PC-9 (cell line): ENCODE measurements around the gene GREM1. TPM values are rescaled to one million over a fixed set of nuclear protein-coding genes. Genes with fewer than 3 reads are reported as not detected.

ENCODE experiments used
- BruUV-seq: library from RNA; stranded (reverse); fragments of 400-500 nt; replicated peaks from 2 replicates; lab custom pipeline; 2021; lab: Mats Ljungman, UMichigan
- CTCF ChIA-PET: fragments of 300-600 bp; sonication (Branson Sonifier 250); formaldehyde crosslinking; loops from one replicate; lab custom pipeline; 2022; ENCODE audit warnings: antibody characterized with exemption; lab: Charles Lee
- POLR2A ChIA-PET: fragments of 300-600 bp; sonication (Branson Sonifier 250); formaldehyde crosslinking; loops from one replicate; lab custom pipeline; 2022; ENCODE audit warnings: antibody characterized with exemption; ENCODE audit not compliant: unreplicated experiment; lab: Charles Lee
- DNase-seq, 2 experiments: peaks; one replicate each; pipeline versions ENCODE4 v3.0.0 to v3.0.0-alpha.2; 2015 to 2022; ENCODE audit warnings: mixed read lengths in 1 of 2
- H2AFZ ChIP-seq: fragments of 200-600 bp; sonication (generic); 2 replicates; pipeline ENCODE4 v1.8.1; 2017; ENCODE audit warnings: antibody characterized with exemption
- H3F3A ChIP-seq: fragments of 200-600 bp; sonication (generic); 2 replicates; pipeline ENCODE4 v1.8.1; 2017; ENCODE audit warnings: antibody characterized with exemption, mild to moderate bottlenecking, low read depth; ENCODE audit not compliant: insufficient read depth
- H3K27ac ChIP-seq: fragments of 200-600 bp; sonication (generic); 2 replicates; pipeline ENCODE4 v1.6.1; 2016; ENCODE audit warnings: mixed run types
- H3K27me3 ChIP-seq: fragments of 200-600 bp; sonication (generic); 2 replicates; pipeline ENCODE4 v1.6.1; 2016; ENCODE audit warnings: low read depth, mixed run types; ENCODE audit not compliant: insufficient read depth
- H3K36me3 ChIP-seq: fragments of 200-600 bp; sonication (generic); 2 replicates; pipeline ENCODE4 v1.6.1; 2016; ENCODE audit warnings: low read depth, mixed run types
- H3K4me1 ChIP-seq: fragments of 200-600 bp; sonication (generic); replicated peaks from 2 replicates; pipeline ENCODE4 v1.6.1; 2016; ENCODE audit warnings: mixed run types; ENCODE audit not compliant: insufficient read depth
- H3K4me2 ChIP-seq: fragments of 200-600 bp; sonication (generic); 2 replicates; pipeline ENCODE4 v1.6.1; 2017; ENCODE audit warnings: mixed run types
- H3K4me3 ChIP-seq: fragments of 200-600 bp; sonication (generic); 2 replicates; pipeline ENCODE4 v1.6.1; 2016; ENCODE audit warnings: mixed run types
- H3K79me2 ChIP-seq: fragments of 200-600 bp; sonication (generic); 2 replicates; pipeline ENCODE4 v1.6.1; 2017; ENCODE audit warnings: low read depth, mixed run types
- H3K9me2 ChIP-seq: fragments of 200-600 bp; sonication (generic); 2 replicates; pipeline ENCODE4 v1.8.1; 2017; ENCODE audit warnings: mild to moderate bottlenecking; ENCODE audit not compliant: insufficient read depth
- H3K9me3 ChIP-seq: fragments of 200-600 bp; sonication (generic); 2 replicates; pipeline ENCODE4 v1.8.1; 2016; ENCODE audit warnings: low read depth; ENCODE audit not compliant: insufficient read depth
- H4K20me1 ChIP-seq: fragments of 200-600 bp; sonication (generic); 2 replicates; pipeline ENCODE4 v1.8.1; 2017; ENCODE audit not compliant: insufficient read depth
- EZH2 ChIP-seq: fragments of 200-600 bp; sonication (generic); IDR thresholded peaks from 2 replicates; pipeline ENCODE4 v1.8.0; 2017; ENCODE audit warnings: antibody characterized with exemption, low read depth
- intact Hi-C: fragments of 100-400 bp; cut with micrococcal nuclease; formaldehyde crosslinking; loops from one replicate; pipeline ENCODE4 v1.10.0; 2022; ENCODE audit not compliant: unreplicated experiment
- total RNA-seq: library from RNA; stranded (reverse); gene quantifications from 2 replicates; pipeline ENCODE4 v1.2.3, GENCODE V29; 2021
- TF ChIP-seq, protein P1 (sequence below): fragments of 200-600 bp; sonication (generic); conservative IDR thresholded peaks from 2 replicates; pipeline ENCODE4 v1.6.1; 2017; ENCODE audit warnings: mixed run types, antibody characterized with exemption, mild to moderate bottlenecking, moderate library complexity

GREM1 gene
- total RNA-seq, 1 experiment from 2014 or later = 0.39 TPM

GRCh38 chr15:32700501-32701150 lies 17.2 kb upstream of the GREM1 start:
- BruUV-seq = no TSS peak
- no peaks in the 10 kb centered on the region for H3K27me3 ChIP-seq
- H3K9me3 ChIP-seq = no peaks in the 10 kb centered on the region
- H3K27ac ChIP-seq = no peak overlapping the region
- H3K4me2 ChIP-seq = no peak overlapping the region
- H3K36me3 ChIP-seq = no peaks in the 10 kb centered on the region
- no peaks in the 10 kb centered on the region for H3K9me2 ChIP-seq
- ChIA-PET CTCF (no interaction called here), POLR2A (interaction anchor here (0.7 kb wide), 1 partner anchor 13 kb away, joined by 5 read pairs; no protein-coding TSS in a partner anchor)
- DNase-seq = no peak
- no peak for TF ChIP-seq EZH2
- TF ChIP-seq, protein P1, sequence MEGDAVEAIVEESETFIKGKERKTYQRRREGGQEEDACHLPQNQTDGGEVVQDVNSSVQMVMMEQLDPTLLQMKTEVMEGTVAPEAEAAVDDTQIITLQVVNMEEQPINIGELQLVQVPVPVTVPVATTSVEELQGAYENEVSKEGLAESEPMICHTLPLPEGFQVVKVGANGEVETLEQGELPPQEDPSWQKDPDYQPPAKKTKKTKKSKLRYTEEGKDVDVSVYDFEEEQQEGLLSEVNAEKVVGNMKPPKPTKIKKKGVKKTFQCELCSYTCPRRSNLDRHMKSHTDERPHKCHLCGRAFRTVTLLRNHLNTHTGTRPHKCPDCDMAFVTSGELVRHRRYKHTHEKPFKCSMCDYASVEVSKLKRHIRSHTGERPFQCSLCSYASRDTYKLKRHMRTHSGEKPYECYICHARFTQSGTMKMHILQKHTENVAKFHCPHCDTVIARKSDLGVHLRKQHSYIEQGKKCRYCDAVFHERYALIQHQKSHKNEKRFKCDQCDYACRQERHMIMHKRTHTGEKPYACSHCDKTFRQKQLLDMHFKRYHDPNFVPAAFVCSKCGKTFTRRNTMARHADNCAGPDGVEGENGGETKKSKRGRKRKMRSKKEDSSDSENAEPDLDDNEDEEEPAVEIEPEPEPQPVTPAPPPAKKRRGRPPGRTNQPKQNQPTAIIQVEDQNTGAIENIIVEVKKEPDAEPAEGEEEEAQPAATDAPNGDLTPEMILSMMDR = no peak
- H4K20me1 ChIP-seq = no peaks in the 10 kb centered on the region
- no peak overlapping the region for H2AFZ ChIP-seq
- no peaks in the 10 kb centered on the region for H3K4me1 ChIP-seq
- no peaks in the 10 kb centered on the region for H3F3A ChIP-seq
- H3K79me2 ChIP-seq = no peaks in the 10 kb centered on the region
- intact Hi-C loops = no loop called here
- no peak overlapping the region for H3K4me3 ChIP-seq

DNA sequence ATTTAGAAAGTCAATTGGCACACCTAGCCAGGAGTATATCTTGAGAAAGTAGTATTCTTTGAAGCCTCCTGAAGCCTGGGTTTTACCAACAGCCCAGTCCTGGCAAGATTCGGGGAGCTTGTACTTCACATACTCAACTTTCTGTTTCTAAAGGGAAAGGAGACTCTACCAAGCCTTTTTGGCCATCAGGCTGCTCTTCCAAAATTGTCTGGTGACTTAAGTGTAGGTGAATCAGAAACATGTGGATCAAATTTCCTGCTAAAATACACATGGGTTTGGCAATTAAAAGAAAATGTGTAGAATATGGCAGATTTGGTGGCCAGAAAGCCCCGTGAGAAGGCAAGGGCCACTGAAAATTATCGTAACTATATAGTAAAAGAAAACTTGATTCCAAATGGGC lies 15.9 kb upstream of the GREM1 start:
- POLR2A ChIA-PET = no interaction called here
- CTCF ChIA-PET = no interaction called here
- H3K4me1 ChIP-seq = peaks cover 10% of the 10 kb centered on the region
- H3K36me3 ChIP-seq = no peaks in the 10 kb centered on the region
- no peaks in the 10 kb centered on the region for H3K9me3 ChIP-seq
- no peak overlapping the region for H2AFZ ChIP-seq
- H4K20me1 ChIP-seq = no peaks in the 10 kb centered on the region
- BruUV-seq = no TSS peak
- intact Hi-C loops = no loop called here
- H3K79me2 ChIP-seq = no peaks in the 10 kb centered on the region
- no peak for TF ChIP-seq EZH2
- TF ChIP-seq, protein P1 = no peak
- no peaks in the 10 kb centered on the region for H3K27me3 ChIP-seq
- 0 out of 2 replicates have a peak, but pooled peaks cover under 1% of the 10 kb centered on the region for H3F3A ChIP-seq
- H3K27ac ChIP-seq = no peak overlapping the region
- H3K4me2 ChIP-seq = no peak overlapping the region
- no peak for DNase-seq
- no peaks in the 10 kb centered on the region for H3K9me2 ChIP-seq
- H3K4me3 ChIP-seq = no peak overlapping the region

- Histone ChIP-seq H3K4me3 (no peak overlapping the region), H3F3A (0 out of 2 replicates have a peak, but pooled peaks cover 3% of the 10 kb centered on the region), H4K20me1 (no peaks in the 10 kb centered on the region), H3K27me3 (no peaks in the 10 kb centered on the region), H3K9me3 (no peaks in the 10 kb centered on the region), H3K9me2 (no peaks in the 10 kb centered on the region), H3K79me2 (no peaks in the 10 kb centered on the region), H3K4me2 (no peak overlapping the region), H3K4me1 (peaks cover 15% of the 10 kb centered on the region), H3K36me3 (no peaks in the 10 kb centered on the region), H2AFZ (no peak overlapping the region), H3K27ac (no peak overlapping the region)
- intact Hi-C loops = no loop called here
- no peak for TF ChIP-seq EZH2
- TF ChIP-seq, protein P1 = no peak
- no TSS peak for BruUV-seq
- ChIA-PET POLR2A (no interaction called here), CTCF (no interaction called here)
- no peak for DNase-seq
These were observed 13.3 kb upstream of the GREM1 start for GRCh38 chr15:32704395-32704981.
